Nephron (organoid): ENCODE data around the gene MAML2.

Experiments used
- H3K27ac Mint-ChIP-seq, 3 experiments: 2 replicates each; pipeline ENCODE4 v1.8.0; 2020; ENCODE audit warnings: mixed read lengths in 3 of 3, mild to moderate bottlenecking in 2 of 3, moderate library complexity in 1 of 3
- H3K27me3 Mint-ChIP-seq: 2 replicates; pipeline ENCODE4 v1.8.0; 2021; ENCODE audit warnings: low read depth, mild to moderate bottlenecking, moderate library complexity, mixed read lengths
- H3K36me3 Mint-ChIP-seq: 2 replicates; pipeline ENCODE4 v1.8.0; 2020; ENCODE audit warnings: low read depth, mixed read lengths
- H3K4me1 Mint-ChIP-seq: 2 replicates; pipeline ENCODE4 v1.8.0; 2020; ENCODE audit warnings: mixed read lengths
- H3K4me3 Mint-ChIP-seq, 3 experiments: 2 replicates each; pipeline ENCODE4 v1.8.0; 2020; ENCODE audit warnings: mild to moderate bottlenecking in 3 of 3, mixed read lengths in 3 of 3, moderate library complexity in 2 of 3
- H3K9me3 Mint-ChIP-seq: 2 replicates; pipeline ENCODE4 v1.8.0; 2020; ENCODE audit warnings: mixed read lengths
- CTCF ChIP-seq, 3 experiments: fragments of 200-600 bp; sonication (generic); IDR thresholded peaks; one replicate each; pipeline ENCODE4 v1.5.0; 2021; ENCODE audit warnings: antibody characterized with exemption in 3 of 3; ENCODE audit not compliant: unreplicated experiment in 3 of 3

The MAML2 gene

GRCh38 chr11:95989780-95990179 is 353.2 kb downstream of the MAML2 start:
- Mint-ChIP-seq H3K9me3 (no peaks in the 10 kb centered on the region), H3K36me3 (peaks cover 30% of the 10 kb centered on the region), H3K27ac (no peak overlapping the region), H3K4me1 (peaks cover 18% of the 10 kb centered on the region), H3K27me3 (no peaks in the 10 kb centered on the region), H3K4me3 (no peak overlapping the region)
- no peak for TF ChIP-seq CTCF (IDR thresholded peaks at IDR 0.05; ENCODE audit: unreplicated experiment in 3 of 3)

- Mint-ChIP-seq H3K27me3 (no peaks in the 10 kb centered on the region), H3K27ac (no peak overlapping the region), H3K36me3 (peaks cover 37% of the 10 kb centered on the region), H3K4me3 (no peak overlapping the region), H3K4me1 (peaks cover 14% of the 10 kb centered on the region), H3K9me3 (no peaks in the 10 kb centered on the region)
- no peak for TF ChIP-seq CTCF (IDR thresholded peaks at IDR 0.05; ENCODE audit: unreplicated experiment in 3 of 3)
Observed at GRCh38 chr11:95989076-95989605, 353.9 kb downstream of the MAML2 start.

DNA sequence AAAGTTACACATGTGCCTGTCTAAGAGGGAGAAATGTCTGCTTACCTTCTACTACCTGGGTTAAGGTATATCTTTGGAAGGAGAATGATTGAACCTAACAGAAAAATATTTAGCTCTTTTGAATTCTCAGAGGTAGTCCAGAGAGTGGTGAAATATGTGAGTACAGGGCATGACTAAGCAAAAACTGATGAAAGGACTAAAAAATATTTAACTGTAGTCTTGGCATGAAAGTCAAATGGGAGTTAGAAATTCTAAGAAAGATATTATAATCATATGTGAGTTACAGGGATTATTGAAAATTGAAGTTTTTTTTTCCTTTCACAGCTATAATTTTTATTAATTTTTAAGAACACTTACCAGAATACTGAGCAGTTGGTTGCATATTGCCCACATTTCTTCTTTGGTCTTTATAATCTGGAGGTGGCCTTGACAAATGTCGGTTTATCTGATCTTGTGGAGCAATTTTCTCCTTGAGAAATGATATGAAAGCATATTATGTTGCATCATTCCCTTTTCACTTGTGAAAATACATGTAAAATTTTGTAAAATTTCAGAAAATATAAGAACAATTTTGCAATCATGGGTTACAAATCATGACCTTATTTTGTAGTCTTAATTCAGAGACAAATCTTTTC is 357.7 kb downstream of the MAML2 start:
- Mint-ChIP-seq H3K36me3 (peaks cover 51% of the 10 kb centered on the region), H3K27ac (no peak overlapping the region), H3K27me3 (no peaks in the 10 kb centered on the region), H3K4me3 (no peak overlapping the region), H3K4me1 (no peaks in the 10 kb centered on the region), H3K9me3 (no peaks in the 10 kb centered on the region)
- no peak for TF ChIP-seq CTCF (IDR thresholded peaks at IDR 0.05; ENCODE audit: unreplicated experiment in 3 of 3)

- H3K9me3 Mint-ChIP-seq = no peaks in the 10 kb centered on the region
- no peak overlapping the region for H3K27ac Mint-ChIP-seq
- H3K36me3 Mint-ChIP-seq = peaks cover 59% of the 10 kb centered on the region
- H3K4me3 Mint-ChIP-seq = no peak overlapping the region
- TF ChIP-seq CTCF (IDR thresholded peaks at IDR 0.05; ENCODE audit: unreplicated experiment in 3 of 3) = no peak
- no peaks in the 10 kb centered on the region for H3K4me1 Mint-ChIP-seq
- no peaks in the 10 kb centered on the region for H3K27me3 Mint-ChIP-seq
Observed at GRCh38 chr11:95984072-95984471, 358.9 kb downstream of the MAML2 start.

GRCh38 chr11:95977534-95978174 is 365.3 kb downstream of the MAML2 start:
- peak overlapping the region in 1 of 3 experiments; percentile 9 for H3K27ac Mint-ChIP-seq

More at GRCh38 chr11:95977534-95978174, 365.3 kb downstream of the MAML2 start:
- no peaks in the 10 kb centered on the region for H3K9me3 Mint-ChIP-seq
- peaks cover 50% of the 10 kb centered on the region for H3K36me3 Mint-ChIP-seq
- H3K4me1 Mint-ChIP-seq = peaks cover 6% of the 10 kb centered on the region
- no peaks in the 10 kb centered on the region for H3K27me3 Mint-ChIP-seq
- TF ChIP-seq CTCF (IDR thresholded peaks at IDR 0.05; ENCODE audit: unreplicated experiment in 3 of 3) = no peak
- no peak overlapping the region for H3K4me3 Mint-ChIP-seq
